Measurements from ENCODE around the gene TBL1XR1.

DNA sequence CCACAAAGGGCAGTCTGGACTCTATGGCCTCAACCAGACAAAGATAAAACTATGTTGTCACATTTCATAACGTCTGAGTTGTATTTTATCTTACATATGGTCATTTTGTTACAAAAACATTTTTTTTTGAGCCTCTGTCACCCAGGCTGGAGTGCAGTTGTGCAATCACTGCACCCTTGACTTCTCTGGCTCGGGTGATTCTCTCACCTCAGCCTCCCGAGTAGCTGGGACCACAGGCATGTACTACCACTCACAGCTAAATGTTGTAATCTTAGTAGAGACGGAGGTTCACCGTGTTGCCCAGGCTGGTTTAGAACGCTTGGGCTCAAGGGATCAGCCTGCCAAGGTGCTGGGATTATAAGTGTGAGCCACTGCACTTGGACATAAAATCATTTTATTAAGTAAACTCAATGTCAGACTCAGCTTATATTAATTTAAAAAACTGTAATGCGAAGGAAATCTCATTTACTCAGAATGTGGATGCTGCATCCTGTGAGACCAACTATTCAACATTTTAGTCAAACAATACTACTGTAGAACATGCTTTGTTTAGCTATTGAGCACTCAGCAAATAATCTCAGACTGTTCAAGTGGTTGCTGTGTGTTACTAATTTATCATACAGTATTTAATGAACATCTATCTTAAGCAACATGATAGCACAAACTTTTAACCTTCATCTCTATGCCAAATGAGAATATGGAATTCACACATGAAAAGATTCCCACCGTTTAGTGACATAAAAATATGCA lies 209.2 kb downstream of the TBL1XR1 start:
- TF ChIP-seq CTCF (conservative IDR thresholded peaks at IDR 0.05 in 1 of 2, IDR thresholded peaks at IDR 0.05 in 1 of 2; ENCODE audit: extremely low read depth in 1 of 2, insufficient read depth in 1 of 2, low read depth in 1 of 2, low read length in 2 of 2) (no peak), EZH2 (IDR thresholded peaks at IDR 0.05; ENCODE audit: borderline replicate concordance, low read length) (no peak)
